Upper lobe of right lung (tissue), 1 donor: ENCODE data around the gene ZBTB9. TPM values are rescaled to one million over a fixed set of nuclear protein-coding genes. Genes with fewer than 3 reads are reported as not detected.

Experiments used
- ATAC-seq: fragments of 200-7000 bp; cut with Tn5 transposase; one replicate; pipeline ENCODE4 v1.9.1; 2020; ENCODE audit warnings: mild to moderate bottlenecking, moderate library complexity
- DNase-seq: peaks from one replicate; pipeline ENCODE4 v3.0.0-alpha.2; 2020
- H3K27ac ChIP-seq: fragments of 200-600 bp; one replicate; pipeline ENCODE4 v1.8.0; 2022
- H3K27me3 ChIP-seq: fragments of 200-600 bp; one replicate; pipeline ENCODE4 v1.8.0; 2022; ENCODE audit warnings: mild to moderate bottlenecking
- H3K36me3 ChIP-seq: fragments of 200-600 bp; one replicate; pipeline ENCODE4 v1.8.0; 2022
- H3K4me1 ChIP-seq: fragments of 200-600 bp; one replicate; pipeline ENCODE4 v1.8.0; 2022
- H3K4me3 ChIP-seq: fragments of 200-600 bp; one replicate; pipeline ENCODE4 v1.8.0; 2022; ENCODE audit warnings: mild to moderate bottlenecking
- H3K9me3 ChIP-seq: fragments of 200-600 bp; one replicate; pipeline ENCODE4 v1.8.0; 2022
- CTCF ChIP-seq: fragments of 200-600 bp; IDR thresholded peaks from one replicate; pipeline ENCODE4 v1.8.0; 2022; ENCODE audit warnings: antibody characterized with exemption
- intact Hi-C: fragments of 100-400 bp; cut with DNase I; formaldehyde crosslinking; loops from one replicate; pipeline ENCODE4 v1.11.0; 2022
- total RNA-seq: library from RNA; stranded (reverse); fragmentation: NEBNext Ultra II Directional; extraction: Animal tissue kit (Norgen Biotek cat#: 25700); gene quantifications from one replicate; pipeline ENCODE4 v1.2.1, GENCODE V29; 2021
- donor health status: DM: no; HTN: yes; CAD: no; lungs with severe emphysema.

Gene ZBTB9
- total RNA-seq, 1 donor from 2014 or later: 5.8 TPM

DNA sequence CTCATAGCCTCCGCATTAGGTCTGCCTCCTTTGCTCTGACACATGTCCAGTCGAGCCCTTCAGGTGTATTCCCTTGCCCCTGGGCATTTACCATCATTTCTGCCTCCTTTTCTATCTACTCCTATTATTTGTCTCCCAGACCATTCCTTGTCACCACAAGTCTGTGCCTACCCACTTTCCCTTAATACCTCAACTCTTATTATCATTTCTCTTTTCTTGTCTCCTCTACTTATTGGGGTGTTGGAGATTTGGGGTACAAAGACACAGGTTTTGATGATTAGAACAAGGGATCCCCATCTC lies 33.1 kb upstream of the ZBTB9 start:
- Histone ChIP-seq H3K27me3 (no peaks in the 10 kb centered on the region), H3K9me3 (no peaks in the 10 kb centered on the region), H3K4me1 (peaks cover 35% of the 10 kb centered on the region), H3K4me3 (no peak overlapping the region), H3K36me3 (peaks cover 4% of the 10 kb centered on the region), H3K27ac (no peak overlapping the region)
- ATAC-seq (no peak), DNase-seq (no peak)
- intact Hi-C loops: no loop called here
- no peak for TF ChIP-seq CTCF

DNA sequence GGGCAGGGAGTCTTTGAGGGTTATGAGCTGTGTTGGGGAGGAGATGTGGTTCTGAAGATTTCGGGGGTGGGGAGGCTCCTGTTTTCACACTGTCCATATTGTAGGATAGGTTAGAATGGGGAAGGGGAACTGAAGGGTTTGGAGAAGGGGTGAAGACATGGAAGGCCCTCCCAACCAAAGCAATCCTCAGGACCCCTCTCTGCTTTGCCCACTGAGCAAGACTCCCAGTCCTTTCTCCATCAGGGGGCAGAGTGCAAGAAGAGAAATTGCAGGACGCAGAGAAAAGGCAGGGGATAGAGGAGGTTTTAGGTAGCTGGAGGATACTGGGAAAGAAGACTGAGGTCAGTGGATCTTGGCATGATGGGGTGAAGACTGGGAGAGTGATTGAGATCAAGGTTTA lies 30.6 kb upstream of the ZBTB9 start:
- no peaks in the 10 kb centered on the region for H3K9me3 ChIP-seq
- DNase-seq (no peak), ATAC-seq (no peak)
- no peaks in the 10 kb centered on the region for H3K36me3 ChIP-seq
- intact Hi-C loops: no loop called here
- no peak for TF ChIP-seq CTCF
- H3K27me3 ChIP-seq: no peaks in the 10 kb centered on the region
- H3K4me3 ChIP-seq: no peak overlapping the region
- H3K4me1 ChIP-seq: peaks cover 37% of the 10 kb centered on the region
- H3K27ac ChIP-seq: no peak overlapping the region

- no peaks in the 10 kb centered on the region for H3K9me3 ChIP-seq
- no peak for TF ChIP-seq CTCF
- no peaks in the 10 kb centered on the region for H3K36me3 ChIP-seq
- peaks cover 35% of the 10 kb centered on the region for H3K4me1 ChIP-seq
- H3K27me3 ChIP-seq: no peaks in the 10 kb centered on the region
- peak overlapping the region; percentile 64 for H3K4me3 ChIP-seq
- ATAC-seq (no peak), DNase-seq (no peak)
- H3K27ac ChIP-seq: peak overlapping the region; percentile 92
- intact Hi-C loops: no loop called here
Measured at GRCh38 chr6:33424855-33425667, 29.3 kb upstream of the ZBTB9 start.

DNA sequence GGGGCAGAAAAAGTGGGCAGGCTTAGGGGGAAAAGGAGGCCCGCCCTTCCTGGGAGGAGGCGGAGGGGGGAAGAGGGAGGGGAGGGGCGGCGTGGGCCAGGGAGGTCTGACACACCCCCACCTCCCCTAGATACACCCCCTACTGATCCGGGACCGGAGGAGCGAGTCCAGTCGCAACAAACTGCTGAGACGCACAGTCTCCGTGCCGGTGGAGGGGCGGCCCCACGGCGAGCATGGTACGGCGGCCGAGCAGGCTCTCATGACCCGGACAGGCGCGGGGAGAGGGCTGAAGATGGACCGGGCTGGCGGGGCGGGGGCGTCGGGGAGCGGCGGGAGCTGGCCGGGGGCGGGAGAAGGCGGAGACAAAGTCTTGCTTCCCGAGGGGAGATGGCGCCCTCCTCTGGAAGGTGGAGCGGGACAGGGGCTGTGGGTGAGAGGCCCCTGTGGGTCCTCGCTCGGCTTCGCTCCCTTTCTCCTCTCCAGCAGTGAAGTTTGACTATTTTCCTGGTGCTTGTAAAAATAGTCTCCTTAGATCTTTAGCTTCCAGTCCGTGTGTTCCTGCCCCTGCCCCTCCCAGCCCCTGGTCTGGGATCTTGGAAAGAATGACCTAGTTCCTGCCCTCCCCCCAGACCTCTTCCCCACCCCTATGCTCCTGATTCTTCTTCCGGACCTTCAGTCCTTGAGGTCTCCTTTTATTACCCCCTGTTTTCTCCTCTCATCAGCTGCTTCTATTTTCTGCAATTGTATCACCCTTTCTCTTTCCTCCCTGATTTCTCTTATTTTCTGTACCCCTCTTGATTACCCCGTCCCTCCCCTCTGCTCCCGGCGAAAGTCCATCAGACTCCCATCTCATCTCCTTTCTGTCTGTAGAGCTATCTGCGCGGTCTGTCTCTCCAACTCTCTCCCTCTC lies 28.5 kb upstream of the ZBTB9 start:
- H3K36me3 ChIP-seq: no peaks in the 10 kb centered on the region
- H3K27me3 ChIP-seq: no peaks in the 10 kb centered on the region
- DNase-seq (peak; percentile 96), ATAC-seq (peak; percentile 86)
- H3K9me3 ChIP-seq: no peaks in the 10 kb centered on the region
- peaks cover 43% of the 10 kb centered on the region for H3K4me1 ChIP-seq
- intact Hi-C loops: no loop called here
- H3K27ac ChIP-seq: peak overlapping the region; percentile 92
- TF ChIP-seq CTCF: peak; percentile 64
- peak overlapping the region; percentile 64 for H3K4me3 ChIP-seq

GRCh38 chr6:33426590-33427511 lies 27.5 kb upstream of the ZBTB9 start:
- peak overlapping the region; percentile 64 for H3K4me3 ChIP-seq
- no peaks in the 10 kb centered on the region for H3K27me3 ChIP-seq
- peak overlapping the region; percentile 92 for H3K27ac ChIP-seq
- DNase-seq: no peak
- no peaks in the 10 kb centered on the region for H3K9me3 ChIP-seq
- TF ChIP-seq CTCF: no peak
- no peaks in the 10 kb centered on the region for H3K36me3 ChIP-seq
- no peak for ATAC-seq
- intact Hi-C loops: no loop called here
- H3K4me1 ChIP-seq: peaks cover 50% of the 10 kb centered on the region
